RWPE1 (cell line): Measurements from ENCODE around the gene GOLGA1.

Experiments used
- CTCF ChIA-PET: fragments of 350-600 bp; sonication (Branson Sonifier 250); formaldehyde crosslinking; extraction: SDS; loops from one replicate; lab custom pipeline; 2021; lab: Yijun Ruan, JAX
- POLR2A ChIA-PET: fragments of 400-600 bp; formaldehyde crosslinking; extraction: SDS; loops from one replicate; lab custom pipeline; 2020; ENCODE audit warnings: antibody characterized with exemption; ENCODE audit not compliant: low non-redundant PET; lab: Yijun Ruan, JAX
- DNase-seq: peaks from one replicate; pipeline ENCODE4 v3.0.0; 2012; ENCODE audit warnings: low spot score
- H3K27ac ChIP-seq: fragments of 450-650 bp; 2 replicates; pipeline ENCODE4 v1.5.1; 2017
- TF ChIP-seq, protein P1 (sequence below): fragments of 450-650 bp; conservative IDR thresholded peaks from 2 replicates; pipeline ENCODE4 v1.5.1; 2017; ENCODE audit warnings: low read depth, mild to moderate bottlenecking

Gene GOLGA1

DNA sequence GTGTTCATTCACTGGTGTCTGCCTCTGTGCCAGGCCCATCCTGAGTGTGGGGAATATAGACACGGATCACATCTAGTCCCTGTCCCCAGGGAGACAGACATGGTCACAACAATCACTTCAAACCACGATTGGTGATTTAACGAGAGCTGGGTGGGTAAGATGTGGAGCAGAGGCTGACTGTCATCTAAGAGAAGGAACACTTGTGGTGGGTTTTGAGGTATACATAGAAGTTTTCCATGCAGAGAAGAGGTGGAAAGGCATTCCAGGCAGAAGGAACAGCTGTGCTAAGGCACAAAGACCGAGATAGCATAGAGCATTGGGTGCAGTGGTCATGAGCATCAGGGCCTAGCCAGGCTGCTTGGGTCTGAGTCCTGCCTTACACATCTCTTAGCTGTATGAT, 110.3 kb downstream of the GOLGA1 start:
- DNase-seq = no peak
- TF ChIP-seq, protein P1, sequence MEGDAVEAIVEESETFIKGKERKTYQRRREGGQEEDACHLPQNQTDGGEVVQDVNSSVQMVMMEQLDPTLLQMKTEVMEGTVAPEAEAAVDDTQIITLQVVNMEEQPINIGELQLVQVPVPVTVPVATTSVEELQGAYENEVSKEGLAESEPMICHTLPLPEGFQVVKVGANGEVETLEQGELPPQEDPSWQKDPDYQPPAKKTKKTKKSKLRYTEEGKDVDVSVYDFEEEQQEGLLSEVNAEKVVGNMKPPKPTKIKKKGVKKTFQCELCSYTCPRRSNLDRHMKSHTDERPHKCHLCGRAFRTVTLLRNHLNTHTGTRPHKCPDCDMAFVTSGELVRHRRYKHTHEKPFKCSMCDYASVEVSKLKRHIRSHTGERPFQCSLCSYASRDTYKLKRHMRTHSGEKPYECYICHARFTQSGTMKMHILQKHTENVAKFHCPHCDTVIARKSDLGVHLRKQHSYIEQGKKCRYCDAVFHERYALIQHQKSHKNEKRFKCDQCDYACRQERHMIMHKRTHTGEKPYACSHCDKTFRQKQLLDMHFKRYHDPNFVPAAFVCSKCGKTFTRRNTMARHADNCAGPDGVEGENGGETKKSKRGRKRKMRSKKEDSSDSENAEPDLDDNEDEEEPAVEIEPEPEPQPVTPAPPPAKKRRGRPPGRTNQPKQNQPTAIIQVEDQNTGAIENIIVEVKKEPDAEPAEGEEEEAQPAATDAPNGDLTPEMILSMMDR = no peak
- H3K27ac ChIP-seq = no peak overlapping the region
- ChIA-PET CTCF (interaction anchor here (0.8 to 3.3 kb wide), 3 partner anchors 9 to 23 kb away, joined by 3 to 10 read pairs (median 5); partner anchors contain the start of gene WDR38), POLR2A (interaction anchor here (1.5 kb wide), 1 partner anchor 12 kb away, joined by 3 read pairs; no protein-coding TSS in a partner anchor)

DNA sequence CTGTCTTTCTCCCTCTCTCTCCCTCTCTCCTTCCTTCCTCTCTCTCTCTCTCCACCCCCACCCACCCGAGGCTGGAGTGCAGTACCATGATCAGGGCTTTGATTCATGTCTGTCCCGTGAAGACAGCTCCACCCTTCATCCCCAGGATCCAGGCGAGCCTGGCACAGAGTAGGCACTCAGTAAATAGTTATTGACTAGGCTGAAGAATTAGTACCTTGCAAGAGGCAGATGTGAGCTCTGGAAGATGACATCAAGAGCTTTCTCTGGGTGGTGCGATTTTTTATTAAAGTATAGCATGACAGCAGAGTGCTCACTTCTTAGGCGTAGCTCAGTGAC, 111.6 kb downstream of the GOLGA1 start:
- no peak for DNase-seq
- ChIA-PET POLR2A (interaction anchor here (0.5 to 1.5 kb wide), 2 partner anchors 11 to 19 kb away, joined by 3 read pairs; no protein-coding TSS in a partner anchor), CTCF (interaction anchor here (0.6 to 3.3 kb wide), 5 partner anchors 10 to 1670 kb away, joined by 3 to 10 read pairs (median 4); partner anchors contain the start of gene WDR38)
- TF ChIP-seq, protein P1 = no peak
- no peak overlapping the region for H3K27ac ChIP-seq

DNA sequence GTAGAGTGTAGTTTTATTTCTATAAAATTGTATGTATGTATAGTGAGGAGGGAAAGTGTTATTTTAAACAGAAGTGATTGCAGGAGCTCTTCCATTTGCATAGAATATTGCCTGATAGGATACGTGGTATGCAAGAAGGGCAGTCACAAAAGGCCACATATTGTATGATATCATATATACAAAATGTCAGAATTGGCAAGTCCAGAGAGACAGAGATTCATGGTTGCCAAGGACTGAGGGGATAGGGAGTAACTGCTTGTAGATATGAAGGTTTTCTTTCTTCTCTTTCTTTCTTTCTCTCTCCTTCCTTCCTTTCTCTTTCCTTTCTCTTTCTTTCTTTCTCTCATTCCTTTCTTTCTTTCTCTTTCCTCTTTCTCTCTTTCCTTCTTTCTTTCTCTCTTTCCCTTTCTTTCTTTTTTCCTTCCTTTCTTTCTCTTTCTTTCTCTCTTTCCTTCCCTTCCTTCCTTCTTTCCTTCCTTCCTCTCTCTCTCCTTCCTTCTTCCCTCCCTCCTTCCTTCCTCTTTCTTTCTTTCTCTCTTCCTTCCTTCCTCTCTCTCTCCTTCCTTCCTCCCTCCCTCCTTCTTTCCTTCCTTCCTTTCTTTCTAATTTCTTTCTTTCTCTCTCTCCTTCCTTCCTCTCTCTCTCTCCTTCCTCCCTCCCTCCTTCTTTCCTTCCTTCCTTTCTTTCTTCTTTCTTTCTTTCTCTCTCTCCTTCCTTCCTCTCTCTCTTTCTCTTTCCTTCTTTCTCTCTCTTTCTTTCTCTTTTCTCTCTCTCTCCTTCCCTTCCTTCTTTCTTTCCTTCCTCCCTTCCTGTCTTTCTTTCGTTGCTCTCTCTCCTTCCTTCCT, 112.2 kb downstream of the GOLGA1 start:
- POLR2A ChIA-PET = interaction anchor here (0.5 kb wide), 1 partner anchor 19 kb away, joined by 3 read pairs; no protein-coding TSS in a partner anchor
- CTCF ChIA-PET = interaction anchor here (0.6 to 1.1 kb wide), 3 partner anchors 23 to 1671 kb away, joined by 3 to 5 read pairs (median 3); partner anchors contain the start of gene WDR38
- DNase-seq = no peak
- H3K27ac ChIP-seq = no peak overlapping the region
- TF ChIP-seq, protein P1 = no peak
